ENCODE data around the gene LNX2.

GRCh38 chr13:27666951-27667350 is 46.6 kb upstream of the LNX2 start:
- no peak for TF ChIP-seq EZH2 (IDR thresholded peaks at IDR 0.05; ENCODE audit: borderline replicate concordance, low read depth, low read length, severe bottlenecking)
- TF ChIP-seq, protein P1, sequence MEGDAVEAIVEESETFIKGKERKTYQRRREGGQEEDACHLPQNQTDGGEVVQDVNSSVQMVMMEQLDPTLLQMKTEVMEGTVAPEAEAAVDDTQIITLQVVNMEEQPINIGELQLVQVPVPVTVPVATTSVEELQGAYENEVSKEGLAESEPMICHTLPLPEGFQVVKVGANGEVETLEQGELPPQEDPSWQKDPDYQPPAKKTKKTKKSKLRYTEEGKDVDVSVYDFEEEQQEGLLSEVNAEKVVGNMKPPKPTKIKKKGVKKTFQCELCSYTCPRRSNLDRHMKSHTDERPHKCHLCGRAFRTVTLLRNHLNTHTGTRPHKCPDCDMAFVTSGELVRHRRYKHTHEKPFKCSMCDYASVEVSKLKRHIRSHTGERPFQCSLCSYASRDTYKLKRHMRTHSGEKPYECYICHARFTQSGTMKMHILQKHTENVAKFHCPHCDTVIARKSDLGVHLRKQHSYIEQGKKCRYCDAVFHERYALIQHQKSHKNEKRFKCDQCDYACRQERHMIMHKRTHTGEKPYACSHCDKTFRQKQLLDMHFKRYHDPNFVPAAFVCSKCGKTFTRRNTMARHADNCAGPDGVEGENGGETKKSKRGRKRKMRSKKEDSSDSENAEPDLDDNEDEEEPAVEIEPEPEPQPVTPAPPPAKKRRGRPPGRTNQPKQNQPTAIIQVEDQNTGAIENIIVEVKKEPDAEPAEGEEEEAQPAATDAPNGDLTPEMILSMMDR (IDR thresholded peaks at IDR 0.05; ENCODE audit: borderline replicate concordance, extremely low read depth, low read length, poor library complexity, severe bottlenecking), result no peak
